Ishikawa (cell line): ENCODE results near the gene ARHGAP40.

Source experiments
- CEBPB ChIP-seq: IDR thresholded peaks from 2 replicates; pipeline ENCODE4 v1.6.1; 2012
- EGR1 ChIP-seq: IDR thresholded peaks from 2 replicates; pipeline ENCODE4 v1.6.1; 2012
- EP300 ChIP-seq: IDR thresholded peaks from 2 replicates; pipeline ENCODE4 v1.6.1; 2012; ENCODE audit warnings: borderline replicate concordance
- NFIC ChIP-seq: IDR thresholded peaks from 2 replicates; pipeline ENCODE4 v1.6.1; 2012
- RAD21 ChIP-seq: IDR thresholded peaks from 2 replicates; pipeline ENCODE4 v1.6.1; 2012; ENCODE audit warnings: low read depth
- TAF1 ChIP-seq: IDR thresholded peaks from 2 replicates; pipeline ENCODE4 v1.6.1; 2012; ENCODE audit warnings: low read depth, mild to moderate bottlenecking
- YY1 ChIP-seq: IDR thresholded peaks from 2 replicates; pipeline ENCODE4 v1.6.1; 2012; ENCODE audit warnings: low read depth
- ZBTB7A ChIP-seq: IDR thresholded peaks from 2 replicates; pipeline ENCODE4 v1.6.1; 2012; ENCODE audit warnings: low read depth
- TF ChIP-seq, protein P1 (sequence below): IDR thresholded peaks from 2 replicates; pipeline ENCODE4 v1.6.1; 2012

DNA sequence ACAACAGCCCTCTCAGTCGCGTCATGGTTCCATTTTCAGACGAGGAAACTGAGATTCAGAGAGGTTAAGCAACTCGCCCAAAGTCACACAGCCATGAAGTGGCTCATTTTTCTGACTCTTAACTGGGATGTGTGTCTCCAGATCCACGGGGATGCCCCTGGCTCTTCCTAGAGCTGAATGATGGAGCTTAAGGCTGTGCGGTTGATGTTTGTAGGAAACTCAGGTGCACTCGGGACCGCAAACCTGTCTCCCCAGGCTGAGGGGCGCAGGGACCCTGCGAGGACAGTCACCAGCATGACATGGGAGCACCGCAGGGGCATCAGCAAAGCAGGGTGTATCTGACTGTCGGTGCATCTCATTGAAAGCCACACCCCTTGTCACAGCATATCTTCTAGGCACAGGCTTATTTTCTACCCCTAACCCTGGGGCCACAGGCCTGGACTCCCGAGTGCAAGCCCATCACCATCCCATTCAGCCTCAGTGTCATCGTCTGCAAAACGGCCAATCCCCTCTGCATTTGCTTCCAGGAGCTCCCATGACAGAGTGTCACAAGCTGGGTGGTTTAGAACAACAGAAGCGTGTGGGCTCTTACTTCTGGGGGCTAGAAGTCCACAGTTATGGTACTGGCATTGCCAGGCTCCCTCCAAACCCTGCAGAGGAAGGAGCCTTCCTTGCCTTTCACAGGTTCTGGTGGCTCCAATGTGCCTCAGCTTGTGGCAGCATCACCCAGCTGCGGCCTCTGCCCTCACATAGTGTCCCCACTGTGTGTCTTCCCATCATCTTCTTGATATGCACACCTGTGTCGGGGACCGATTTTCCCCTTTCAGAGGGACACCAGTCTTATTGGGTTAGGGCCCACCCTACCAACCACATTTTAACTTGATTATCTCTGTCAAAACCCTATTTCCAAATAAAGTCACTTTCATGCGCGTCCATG, 9.9 kb upstream of the ARHGAP40 start:
- no peak for TF ChIP-seq RAD21
- no peak for TF ChIP-seq EP300
- TF ChIP-seq NFIC = no peak
- no peak for TF ChIP-seq CEBPB
- TF ChIP-seq TAF1 = no peak
- TF ChIP-seq ZBTB7A = no peak
- TF ChIP-seq, protein P1, sequence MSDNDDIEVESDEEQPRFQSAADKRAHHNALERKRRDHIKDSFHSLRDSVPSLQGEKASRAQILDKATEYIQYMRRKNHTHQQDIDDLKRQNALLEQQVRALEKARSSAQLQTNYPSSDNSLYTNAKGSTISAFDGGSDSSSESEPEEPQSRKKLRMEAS = no peak
- no peak for TF ChIP-seq EGR1
- TF ChIP-seq YY1 = no peak
